Activated effector memory CD4-positive, alpha-beta T cell treated with anti-CD3 and anti-CD28 coated beads, Interleukin-2, amount 50 U/mL, for 16 hours (primary cell): ENCODE data around the gene SSR4.
"Not testable (repeated sequence)": the region's sequence is repeated elsewhere in the genome, so short reads cannot be mapped to it uniquely, and the experiment has no call there.

Source experiments
- DNase-seq: peaks from one replicate; pipeline ENCODE4 v3.0.0-alpha.2; 2020

Gene SSR4

DNA sequence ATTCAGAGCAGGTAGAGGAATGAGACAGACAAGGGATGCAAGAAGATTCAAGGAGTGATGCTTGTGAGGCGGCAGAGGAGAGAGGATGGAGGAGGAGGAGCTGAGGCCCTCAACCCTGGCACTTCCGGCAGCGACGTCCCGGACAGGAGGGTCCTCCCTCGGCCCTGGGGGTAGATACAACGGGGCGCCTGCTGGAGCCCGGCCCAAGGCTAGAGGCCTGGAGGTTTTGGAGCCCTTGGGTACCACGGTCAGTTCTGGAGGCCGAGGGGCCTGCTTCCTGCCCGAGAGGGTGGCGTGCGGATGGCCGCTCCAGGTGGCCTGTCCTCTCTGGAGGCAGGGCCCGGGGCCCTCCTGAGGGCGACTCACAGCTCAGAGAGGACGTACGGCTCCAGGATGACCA lies 13.5 kb downstream of the SSR4 start:
- no peak for DNase-seq

DNA sequence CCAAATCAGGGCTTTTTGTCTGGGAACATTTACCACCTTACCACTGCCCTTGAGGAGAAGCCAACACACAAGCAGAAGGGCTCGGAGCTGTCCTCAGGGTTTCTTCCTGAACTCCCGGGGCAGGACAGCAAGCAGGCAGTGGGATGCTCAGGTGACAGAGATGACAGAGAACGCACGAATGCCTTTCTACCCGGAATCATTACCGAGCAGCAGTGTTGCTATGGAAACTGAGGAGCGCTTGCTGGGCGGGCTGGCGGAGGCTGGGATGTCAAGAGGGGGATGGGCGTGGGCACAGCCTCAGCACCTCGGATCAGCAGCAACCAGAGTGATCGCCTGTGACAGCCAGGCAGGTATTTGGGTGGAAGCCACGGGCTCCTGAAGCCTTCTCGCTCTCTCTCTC lies 17.8 kb downstream of the SSR4 start:
- DNase-seq = no peak

DNA sequence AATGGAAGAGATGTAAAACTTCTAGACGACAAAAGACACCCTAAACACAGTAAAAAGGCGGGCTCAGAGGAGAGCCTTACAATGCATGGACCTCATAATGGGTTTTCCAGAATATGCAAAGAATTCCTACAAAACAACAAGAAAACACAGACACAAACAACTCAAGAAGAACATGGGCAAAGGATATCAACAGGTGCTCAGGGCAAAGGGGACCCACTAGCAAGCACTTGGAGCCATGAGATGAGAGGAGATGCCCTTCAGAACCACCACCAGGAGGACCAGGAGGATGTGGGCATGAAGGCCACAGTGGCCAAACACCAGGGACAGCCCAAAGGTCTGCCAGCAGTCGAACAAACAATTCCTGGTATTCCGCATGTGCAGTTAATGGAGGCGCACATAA lies 18.7 kb downstream of the SSR4 start:
- no peak for DNase-seq

DNA sequence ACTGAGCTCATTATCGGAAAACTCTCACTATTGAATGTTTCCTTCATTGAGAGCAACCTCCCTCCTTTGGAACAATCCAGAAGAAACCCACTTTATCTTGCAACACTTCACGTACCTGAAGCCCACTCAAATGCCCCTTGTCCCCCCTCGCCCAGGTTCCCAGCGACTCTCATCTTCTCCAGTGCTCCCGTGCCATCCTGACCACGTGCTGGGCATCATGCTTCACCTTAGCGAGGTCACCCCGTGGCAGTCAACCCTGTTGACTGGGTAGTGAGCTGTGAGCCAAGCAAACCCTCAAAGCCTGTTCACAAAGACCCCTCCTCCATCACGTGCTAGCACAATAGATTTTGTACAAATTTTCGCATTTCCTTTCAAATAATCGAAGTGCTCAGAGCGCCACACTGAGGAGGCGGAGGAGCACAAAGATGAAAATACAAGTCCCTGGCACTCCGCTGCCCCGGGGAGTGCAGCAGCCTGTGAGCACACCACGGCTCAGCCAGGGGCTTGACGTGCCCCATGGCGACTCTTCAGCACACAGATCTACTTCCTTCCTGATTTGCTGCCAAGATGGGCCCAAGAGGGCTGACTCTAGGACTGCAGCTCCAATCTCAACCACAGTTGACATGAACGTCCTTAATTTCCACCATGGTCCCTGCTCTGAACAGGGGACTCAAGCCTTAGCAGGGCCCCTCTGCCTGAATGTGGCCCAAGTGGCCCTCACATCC lies 20.3 kb downstream of the SSR4 start:
- DNase-seq = no peak

DNA sequence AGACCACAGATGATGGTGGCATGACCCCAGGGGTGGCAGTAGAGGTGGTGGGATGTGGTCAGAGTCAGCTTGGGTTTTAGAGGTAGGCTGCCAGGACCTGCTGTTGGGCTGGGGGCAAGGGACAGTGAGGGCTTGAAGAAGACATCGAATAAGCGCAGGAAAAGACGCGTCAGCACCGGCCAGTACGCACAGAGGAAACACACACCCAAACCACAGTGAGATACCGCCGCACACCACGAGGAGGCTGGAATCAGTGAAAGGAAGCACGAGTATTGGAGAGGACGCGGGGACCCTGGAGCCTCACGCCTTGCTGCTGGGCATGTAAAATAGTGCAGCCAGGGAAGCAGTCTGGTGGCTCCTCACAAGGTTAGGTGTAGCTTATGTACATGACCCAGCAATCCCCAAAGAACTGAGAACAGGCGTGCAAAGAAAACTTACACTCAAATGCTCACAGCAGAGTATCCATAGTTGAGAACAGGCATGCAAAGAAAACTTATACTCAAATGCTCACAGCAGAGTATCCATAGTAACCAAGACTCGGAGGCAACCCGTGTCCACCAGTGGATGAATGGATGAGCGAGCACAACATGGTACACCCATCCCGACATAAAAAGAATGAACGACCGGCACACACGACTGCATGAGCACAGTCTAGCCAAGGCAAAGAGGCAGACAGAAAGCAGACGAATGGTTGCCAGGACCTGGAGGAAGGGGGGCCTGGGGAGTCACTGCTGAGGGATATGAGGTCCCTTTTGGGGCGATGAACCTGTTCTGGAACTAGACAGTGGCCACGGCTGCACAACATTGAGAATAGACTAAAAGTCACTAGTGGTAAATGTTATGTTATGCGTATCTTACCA lies 22.6 kb downstream of the SSR4 start:
- DNase-seq = peak; percentile 72

DNA sequence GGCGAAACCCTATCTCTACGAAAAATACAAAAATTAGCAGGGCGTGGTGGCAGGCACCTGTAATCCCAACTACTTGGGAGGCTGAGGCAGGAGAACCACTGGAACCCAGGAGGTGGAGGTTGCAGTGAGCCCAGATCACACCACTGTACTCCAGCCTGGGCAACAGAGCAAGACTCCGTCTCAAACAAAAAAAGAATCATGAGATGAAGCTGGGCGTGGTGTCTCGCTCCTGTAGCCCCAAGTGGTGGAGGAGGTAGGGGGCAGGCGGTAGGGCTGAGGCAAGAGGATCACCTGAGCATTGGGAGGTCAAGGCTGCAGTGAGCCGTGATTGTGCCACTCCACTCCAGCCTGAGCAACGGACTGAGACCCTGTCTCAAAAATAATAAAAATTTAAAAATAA lies 23.6 kb downstream of the SSR4 start:
- DNase-seq = not testable (repeated sequence)

DNA sequence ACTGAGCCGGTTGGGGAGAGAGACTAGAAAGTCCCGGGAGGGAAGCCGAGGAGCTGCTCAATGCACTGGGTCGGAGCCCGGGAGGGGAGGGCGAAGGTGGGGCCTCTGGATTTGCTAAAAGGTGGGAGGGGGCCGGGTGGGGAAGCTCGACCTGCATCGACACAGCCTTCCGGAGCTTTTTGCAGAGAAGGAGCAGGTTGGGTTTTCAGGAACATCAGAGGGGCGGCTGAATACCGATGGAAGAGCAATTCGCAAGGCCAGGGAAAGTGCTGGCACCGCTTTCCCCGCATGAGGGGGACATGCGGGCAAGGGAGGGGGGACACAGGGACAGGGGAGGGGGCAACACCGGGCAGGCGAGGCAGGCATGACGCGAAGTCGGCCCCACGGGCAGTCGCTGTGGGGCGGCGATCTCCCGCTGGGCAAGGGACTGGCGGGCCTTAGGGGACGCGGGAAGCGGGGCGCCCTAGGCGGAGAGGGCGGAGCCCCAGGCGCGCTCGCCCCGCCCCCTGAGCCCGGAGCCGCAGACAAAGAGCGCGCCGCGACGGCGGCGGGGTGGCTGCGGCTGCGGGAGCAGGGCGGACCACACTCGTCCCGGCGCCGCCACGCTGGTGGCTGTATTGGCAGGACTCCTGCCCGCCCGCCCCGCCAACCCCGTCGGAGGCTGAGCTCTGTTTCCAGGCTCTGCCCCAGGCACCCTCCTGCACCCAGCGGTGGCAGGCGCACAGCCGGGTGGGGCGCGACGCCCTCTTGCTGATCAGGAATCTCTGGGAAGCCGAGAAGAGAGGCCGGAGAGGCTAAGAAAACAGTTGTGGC lies 24.3 kb downstream of the SSR4 start:
- DNase-seq = peak; percentile 84

DNA sequence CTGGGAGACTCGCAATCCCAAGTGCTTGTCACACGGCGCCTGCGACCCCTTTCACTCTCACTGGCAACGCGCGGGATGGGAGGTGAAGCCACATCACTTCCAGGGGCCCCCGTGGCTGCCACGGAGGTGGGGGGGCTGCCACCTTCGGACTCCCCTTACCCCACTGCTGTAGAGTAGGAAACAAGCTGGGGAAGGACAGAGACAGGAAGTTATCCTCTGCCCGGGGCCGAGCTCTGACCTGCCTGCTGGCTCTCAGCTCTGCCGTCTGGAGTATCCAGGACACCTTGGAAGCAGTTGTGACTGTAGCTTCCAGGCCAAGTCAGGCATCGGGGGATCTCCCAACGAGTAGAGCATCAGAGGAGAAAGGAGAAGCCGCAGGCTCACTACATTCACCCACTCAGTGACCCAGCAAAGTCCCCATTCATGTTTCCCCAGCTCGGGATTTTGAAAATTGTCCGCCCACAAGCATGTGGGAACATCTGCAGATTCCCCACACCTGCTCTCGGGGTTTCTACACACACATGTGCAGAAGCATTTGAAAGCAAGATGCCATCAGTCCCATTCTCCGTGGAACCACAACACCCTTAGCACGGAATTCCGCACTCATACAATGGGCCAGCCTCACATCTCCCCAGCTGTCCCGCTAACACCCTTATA lies 25.0 kb downstream of the SSR4 start:
- no peak for DNase-seq

DNA sequence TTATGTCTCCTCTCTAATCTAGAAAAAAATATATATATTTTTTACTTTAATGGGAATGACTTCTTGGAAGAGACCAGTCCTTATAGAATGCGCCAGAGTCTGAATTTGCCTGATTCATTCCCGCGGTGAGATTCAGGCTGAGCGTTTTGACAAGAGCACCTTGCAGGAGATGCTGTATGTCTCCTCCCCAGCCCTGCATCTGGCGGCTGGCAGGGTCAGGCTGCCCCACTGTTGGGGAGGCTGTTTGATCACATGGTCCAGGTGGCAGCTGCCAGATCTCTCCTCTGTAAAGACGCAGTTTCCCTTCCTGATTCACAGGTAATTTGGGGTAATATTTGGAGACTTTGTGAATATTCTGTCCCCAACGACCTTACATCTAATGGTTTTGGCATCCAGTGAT lies 26.1 kb downstream of the SSR4 start:
- no peak for DNase-seq

DNA sequence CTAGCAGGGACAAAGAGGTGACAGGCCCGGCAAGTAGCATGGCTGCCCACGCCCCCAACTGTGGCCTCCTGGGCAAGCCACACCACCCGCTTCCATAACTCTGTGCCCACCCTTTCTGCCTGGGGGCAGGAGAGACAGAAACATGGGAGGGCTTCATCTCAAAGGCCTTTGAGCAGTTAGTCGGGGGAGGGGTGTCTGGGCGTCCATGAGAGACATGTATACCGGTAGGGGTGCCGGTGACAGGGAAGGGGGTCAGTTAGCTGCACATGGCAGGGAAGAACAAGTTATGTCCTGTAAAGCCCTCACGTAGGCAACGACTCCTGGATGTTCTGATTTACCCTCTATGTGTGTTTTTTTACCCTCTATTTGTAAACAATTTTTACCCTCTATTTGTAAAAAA lies 26.6 kb downstream of the SSR4 start:
- no peak for DNase-seq

DNA sequence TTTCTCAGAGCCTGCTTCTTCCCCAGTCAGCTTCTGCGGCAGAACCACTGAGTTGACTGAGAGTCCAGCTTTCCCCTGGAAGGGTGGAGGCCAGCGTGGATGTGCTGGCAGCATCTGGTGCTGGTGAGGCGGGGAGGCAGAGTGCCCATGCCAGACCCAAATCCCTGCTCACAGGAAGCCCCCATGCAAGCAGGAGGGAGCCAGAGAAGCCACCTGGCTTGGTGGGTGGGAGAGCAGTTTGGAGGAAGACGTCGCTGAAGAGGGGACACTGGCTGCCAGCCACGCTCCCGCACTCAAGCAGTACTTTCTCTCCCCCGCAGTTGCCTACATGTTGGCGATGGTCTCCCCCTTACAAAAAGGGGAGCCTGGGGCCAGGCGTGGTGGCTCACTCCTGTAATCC lies 29.9 kb downstream of the SSR4 start:
- no peak for DNase-seq

DNA sequence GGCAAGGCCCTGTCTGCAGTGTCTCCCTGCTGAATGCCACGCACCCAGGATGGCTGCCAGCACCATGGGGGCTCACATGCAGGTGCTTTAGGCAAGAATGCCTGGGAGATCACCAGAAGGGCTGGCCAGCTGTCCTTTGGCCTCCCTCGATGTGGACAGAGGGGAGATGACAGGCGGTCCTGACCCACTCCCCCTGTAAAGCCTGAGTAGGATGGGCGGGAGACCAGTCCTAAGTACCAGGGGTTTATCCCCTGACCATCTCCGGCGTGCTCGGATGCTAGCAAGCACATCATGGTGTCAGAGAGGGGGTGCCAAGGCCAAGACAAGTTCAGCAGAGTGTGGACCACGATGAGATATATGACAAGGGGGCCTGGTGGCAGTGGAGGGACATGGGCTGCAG lies 30.6 kb downstream of the SSR4 start:
- no peak for DNase-seq

DNA sequence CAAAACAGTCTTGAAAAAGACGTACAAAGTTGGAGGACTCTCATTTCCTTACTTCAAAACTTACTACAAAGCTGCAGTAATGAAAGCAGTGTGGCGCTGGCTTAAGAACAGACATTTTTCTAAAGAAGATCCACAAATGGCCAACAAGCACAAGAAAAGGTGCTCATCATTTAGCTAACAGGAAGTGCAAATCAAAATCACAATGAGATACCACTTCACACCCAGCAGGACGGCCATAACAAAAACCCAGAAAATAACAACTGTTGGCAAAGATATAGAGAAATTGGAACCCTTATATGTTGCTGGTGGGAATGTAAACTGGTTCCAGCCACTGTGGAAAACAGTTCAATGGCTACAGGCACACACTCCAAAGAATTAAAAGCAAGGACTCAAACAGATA lies 32.5 kb downstream of the SSR4 start:
- DNase-seq = no peak

DNA sequence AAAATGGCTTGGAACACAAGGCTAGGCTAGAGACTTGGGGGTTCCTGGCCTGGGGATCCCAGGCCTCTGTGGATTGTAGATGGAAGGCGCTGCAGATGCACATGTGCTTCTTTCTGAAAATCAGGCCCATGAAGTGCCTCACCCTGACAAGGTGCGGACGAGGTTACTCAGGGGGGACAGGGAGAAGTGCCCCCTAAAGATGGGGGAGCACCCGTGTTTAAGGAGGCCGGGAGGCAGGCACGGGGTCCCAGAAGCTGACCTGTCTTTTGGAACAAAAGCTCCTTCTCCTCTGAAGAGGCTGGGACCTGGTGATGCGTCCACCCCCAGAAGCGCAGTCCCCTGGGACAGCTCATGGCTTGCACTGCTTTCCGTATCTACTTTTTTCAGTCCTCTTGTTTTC lies 33.4 kb downstream of the SSR4 start:
- DNase-seq = no peak

DNA sequence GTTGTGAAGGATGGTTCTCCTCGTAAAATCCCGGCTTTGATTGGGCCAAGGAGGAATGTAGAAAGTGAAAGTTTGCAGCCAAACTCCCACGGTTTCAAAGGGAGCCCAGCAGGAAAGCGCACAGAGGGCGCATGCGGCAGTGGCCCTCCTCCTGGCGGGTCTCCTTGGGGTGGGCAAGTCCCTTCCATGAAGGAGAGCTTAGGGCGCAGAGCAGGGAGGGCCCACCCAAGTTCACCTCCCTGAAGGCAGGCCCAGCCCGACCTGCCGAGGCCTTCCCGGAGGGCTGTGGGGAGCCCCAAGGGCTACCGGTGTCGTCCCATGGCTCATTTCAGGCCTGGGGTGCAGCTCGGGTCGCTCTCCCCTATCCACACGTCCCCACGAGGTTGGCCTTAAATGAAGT lies 33.8 kb downstream of the SSR4 start:
- DNase-seq = no peak

DNA sequence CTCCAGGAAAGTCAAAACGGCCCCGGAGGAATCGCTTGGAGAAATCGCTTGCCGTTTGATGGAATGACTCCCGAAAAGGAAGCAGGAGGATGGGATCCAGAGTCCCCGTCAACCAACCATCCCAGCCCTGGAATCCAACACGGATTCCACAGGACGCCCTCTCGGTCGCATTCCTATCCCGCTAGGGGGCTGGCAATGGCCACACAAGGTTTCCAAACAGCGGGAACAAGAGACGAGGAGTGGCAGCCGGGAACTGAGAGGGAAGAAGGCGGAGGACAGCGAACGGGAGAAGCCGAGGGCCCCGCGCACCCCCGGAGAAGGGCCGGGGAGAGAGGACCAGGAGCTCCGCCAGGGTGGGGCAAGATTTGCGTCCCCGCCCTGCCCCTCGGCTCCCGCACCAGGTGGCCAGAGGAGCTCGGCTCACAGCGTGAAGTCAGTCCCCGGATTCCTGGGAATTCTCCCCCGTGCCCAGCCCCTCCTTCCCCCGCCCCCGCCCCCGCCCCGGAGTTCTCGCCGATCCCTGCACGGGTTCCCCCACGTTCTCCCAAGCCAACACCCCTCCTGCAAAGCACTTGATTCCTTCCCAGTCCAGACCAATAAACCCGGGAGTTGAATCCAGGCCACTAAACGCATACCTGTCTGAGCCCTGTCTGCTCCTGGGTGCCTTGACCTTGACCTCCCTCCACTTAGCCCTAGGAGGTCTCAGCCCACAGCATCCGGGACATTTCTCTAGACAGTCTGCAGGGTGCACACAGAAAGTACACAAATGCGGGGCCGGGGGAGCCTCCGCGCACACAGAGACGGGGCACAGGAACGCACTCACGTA lies 34.5 kb downstream of the SSR4 start:
- DNase-seq = no peak

DNA sequence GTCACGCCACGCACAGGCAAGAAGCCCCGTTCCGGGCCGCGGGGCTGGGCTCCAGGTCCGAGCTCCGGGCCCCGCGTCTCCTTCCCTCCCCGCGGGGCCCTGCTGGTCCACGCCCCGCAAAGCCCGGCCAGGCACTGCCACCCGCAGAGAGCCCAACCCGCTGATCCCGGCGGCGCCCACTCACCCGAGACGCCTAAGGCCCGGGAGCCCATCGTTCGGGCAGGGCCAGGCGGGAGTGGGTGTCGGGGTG lies 35.0 kb downstream of the SSR4 start:
- no peak for DNase-seq

DNA sequence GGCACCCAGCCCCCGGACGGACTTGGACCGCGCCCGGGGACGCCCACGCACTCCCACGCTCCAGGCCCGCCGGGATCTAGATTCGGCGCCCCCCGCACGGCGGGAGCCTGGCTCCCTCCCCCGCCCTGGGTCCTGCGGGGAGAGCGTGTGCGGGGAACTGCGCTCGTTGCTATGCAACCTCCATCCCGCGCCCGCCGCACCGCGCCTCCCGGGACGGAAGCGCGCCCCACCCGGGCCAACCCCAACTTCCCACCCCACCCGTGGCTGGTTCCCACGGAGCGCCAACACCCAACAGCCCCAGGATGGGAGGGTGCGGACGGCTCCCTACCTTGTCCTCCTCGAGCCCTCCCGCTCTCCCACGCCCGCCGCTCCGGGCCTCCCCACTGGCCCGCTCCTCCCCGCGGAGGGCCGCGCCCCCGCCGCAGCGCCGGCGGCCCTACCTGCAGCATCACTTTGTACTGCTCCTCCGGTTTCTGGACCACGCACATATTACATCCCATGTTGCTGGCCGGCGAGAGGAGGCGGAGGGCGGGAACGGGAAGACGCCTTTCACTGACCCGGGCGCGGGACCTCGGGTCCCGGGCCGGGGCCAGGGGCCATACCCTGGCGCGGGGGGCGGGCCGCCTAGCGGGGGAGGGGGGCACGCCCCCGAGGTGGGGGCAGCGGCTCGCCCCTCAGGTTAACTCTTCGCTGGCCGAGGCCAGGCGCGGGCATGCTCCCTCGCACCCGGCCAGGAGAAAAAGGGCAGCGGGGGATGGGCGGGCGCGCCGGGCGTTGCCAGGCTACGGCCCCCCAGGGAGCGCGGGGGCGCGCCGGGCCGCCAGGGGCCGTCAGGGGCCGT lies 35.6 kb downstream of the SSR4 start, which contains the start of gene PDZD4:
PDZD4 (minus strand) TSS at position 746 of the 841 bp plus-strand sequence; CDS start at position 500, 246 bp downstream.
- peak; percentile 68 for DNase-seq

DNA sequence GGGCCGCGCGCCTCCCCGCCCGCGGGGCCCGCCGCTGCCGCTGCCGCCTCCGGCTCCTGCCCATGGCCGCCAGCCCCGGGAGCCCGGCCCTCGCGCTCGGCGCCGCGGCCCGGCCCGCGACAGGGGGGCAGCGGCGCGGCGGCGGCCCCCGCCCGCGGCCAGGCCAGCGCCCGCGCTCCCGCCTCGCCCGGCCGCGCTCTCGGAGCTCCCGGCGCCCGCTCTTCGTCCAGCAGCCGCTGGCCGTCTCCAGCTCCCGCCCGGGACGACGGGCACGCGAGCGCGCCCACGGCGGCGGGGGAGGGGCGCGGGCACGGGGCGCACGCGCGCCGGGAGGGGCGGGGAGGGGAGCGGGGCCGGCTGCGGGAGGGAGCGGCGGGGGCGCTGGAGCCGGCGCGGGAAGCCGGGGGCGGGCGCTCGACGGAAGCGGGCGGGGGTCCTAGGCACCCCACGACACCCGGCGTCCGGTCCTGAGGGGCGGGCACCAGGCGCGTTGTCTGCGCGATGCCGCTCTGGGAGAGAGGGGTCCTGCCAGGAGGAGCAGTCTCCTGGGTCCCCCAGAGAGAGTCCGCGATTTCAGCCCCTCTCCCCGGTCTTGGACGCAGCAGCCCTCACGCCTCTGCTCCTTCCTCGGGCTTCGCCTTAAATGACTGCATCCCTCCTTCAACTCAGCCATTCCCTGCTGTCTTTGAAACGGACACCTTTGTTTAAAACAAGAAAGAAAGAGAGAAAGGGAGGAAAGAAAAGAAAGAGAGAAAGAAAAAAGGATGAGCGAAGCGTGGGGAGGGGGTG lies 36.4 kb downstream of the SSR4 start:
- no peak for DNase-seq

DNA sequence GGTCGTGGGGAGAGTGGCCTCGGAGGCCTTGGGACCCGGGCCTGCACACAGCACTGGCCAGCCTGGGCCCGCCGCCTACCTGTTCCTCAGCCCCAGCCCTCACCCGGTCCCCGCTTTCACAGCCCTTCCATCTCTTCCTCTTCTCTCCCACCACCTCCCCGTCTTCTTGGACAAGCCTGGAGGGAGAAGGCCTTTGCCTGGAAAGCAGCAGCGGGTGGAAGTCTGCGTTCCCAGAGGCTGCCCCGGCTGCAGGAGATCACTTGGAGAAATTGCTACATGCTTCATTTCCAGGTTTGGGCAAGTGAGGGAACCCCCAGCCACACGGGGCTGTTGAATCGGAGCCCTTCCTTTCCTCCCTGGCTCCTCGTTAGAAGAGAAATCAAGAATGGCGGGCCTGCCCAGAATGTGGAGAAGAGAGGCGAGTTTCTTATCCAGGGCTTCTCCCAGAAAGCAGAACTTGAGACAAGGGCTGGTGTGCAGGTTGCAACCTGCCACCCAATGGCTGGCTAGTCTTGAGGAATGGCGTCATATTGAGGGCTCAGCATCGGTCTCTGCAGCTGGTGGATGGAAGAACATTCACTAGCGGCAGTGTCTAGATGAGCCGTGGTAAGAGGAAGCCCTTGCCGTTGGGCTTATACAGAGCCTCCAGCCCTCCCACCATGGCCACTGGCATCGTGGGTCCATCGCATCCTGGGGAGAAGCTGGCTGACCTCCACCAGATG lies 37.1 kb downstream of the SSR4 start:
- DNase-seq = no peak
